HEK293T (cell line): ENCODE results near the gene NAAA.

Experiments used
- BHLHE40 ChIP-seq: fragments of 450-650 bp; IDR thresholded peaks from 2 replicates; pipeline ENCODE4 v1.6.1; 2016; ENCODE audit warnings: mild to moderate bottlenecking, moderate library complexity, borderline replicate concordance
- FOXA1 ChIP-seq: fragments of 450-650 bp; IDR thresholded peaks from 2 replicates; pipeline ENCODE4 v1.6.1; 2016; ENCODE audit warnings: mild to moderate bottlenecking
- FOXK2 ChIP-seq: fragments of 450-650 bp; IDR thresholded peaks from 2 replicates; pipeline ENCODE4 v1.6.1; 2016; ENCODE audit warnings: mild to moderate bottlenecking
- FOXM1 ChIP-seq: fragments of 450-650 bp; IDR thresholded peaks from 2 replicates; pipeline ENCODE4 v1.6.1; 2017; ENCODE audit warnings: mild to moderate bottlenecking, borderline replicate concordance
- HDGF ChIP-seq: fragments of 450-650 bp; IDR thresholded peaks from 2 replicates; pipeline ENCODE4 v1.6.1; 2017; ENCODE audit warnings: antibody characterized with exemption, borderline replicate concordance
- L3MBTL2 ChIP-seq: fragments of 450-650 bp; conservative IDR thresholded peaks from 2 replicates; pipeline ENCODE4 v1.6.1; 2016; ENCODE audit warnings: mild to moderate bottlenecking
- NFRKB ChIP-seq: fragments of 450-650 bp; IDR thresholded peaks from 2 replicates; pipeline ENCODE4 v1.6.1; 2016; ENCODE audit warnings: mild to moderate bottlenecking, moderate library complexity
- PKNOX1 ChIP-seq: fragments of 450-650 bp; IDR thresholded peaks from 2 replicates; pipeline ENCODE4 v1.6.1; 2016
- SP1 ChIP-seq: fragments of 450-650 bp; IDR thresholded peaks from 2 replicates; pipeline ENCODE4 v1.6.1; 2017
- SUZ12 ChIP-seq: fragments of 450-650 bp; IDR thresholded peaks from 2 replicates; pipeline ENCODE4 v1.6.1; 2016; ENCODE audit warnings: mild to moderate bottlenecking
- TARDBP ChIP-seq: fragments of 450-650 bp; IDR thresholded peaks from 2 replicates; pipeline ENCODE4 v1.6.1; 2016
- ZNF384 ChIP-seq: fragments of 450-650 bp; IDR thresholded peaks from 2 replicates; pipeline ENCODE4 v1.6.1; 2016

- no peak for TF ChIP-seq TARDBP
- TF ChIP-seq FOXM1 = no peak
- TF ChIP-seq SUZ12 = no peak
- TF ChIP-seq HDGF = no peak
- TF ChIP-seq PKNOX1 = no peak
- TF ChIP-seq BHLHE40 = no peak
- no peak for TF ChIP-seq ZNF384
- TF ChIP-seq FOXK2 = no peak
- TF ChIP-seq SP1 = no peak
- no peak for TF ChIP-seq L3MBTL2
- TF ChIP-seq FOXA1 = no peak
- no peak for TF ChIP-seq NFRKB
Measured at GRCh38 chr4:75909405-75909804, 31.4 kb downstream of the NAAA start.
